Adrenal gland (tissue), 19 donors: ENCODE measurements around the gene OTX1. TPM values are rescaled to one million over a fixed set of nuclear protein-coding genes. Genes with fewer than 3 reads are reported as not detected.

ENCODE experiments used
- DNase-seq, 7 donors: peaks; one replicate each; pipeline ENCODE4 v3.0.0-alpha.2; 2019 to 2020
- H3K27ac ChIP-seq, 5 donors: fragments of 200-600 bp; sonication (generic) in 4 of 5; 1 replicate in 3 of 5; 2 replicates in 2 of 5; pipeline versions ENCODE4 v1.5.1 to v1.8.0; 2016 to 2020; ENCODE audit warnings: mild to moderate bottlenecking in 1 of 5
- H3K27me3 ChIP-seq: fragments of 200-600 bp; 2 replicates; pipeline ENCODE4 v1.8.0; 2021
- H3K36me3 ChIP-seq, 2 donors: fragments of 200-600 bp; replicated peaks in 1 of 2; 1 replicate in 1 of 2; 2 replicates in 1 of 2; pipeline versions ENCODE4 v1.5.1 to v1.8.0; 2018 to 2022
- H3K4me1 ChIP-seq, 2 donors: fragments of 200-600 bp; replicated peaks in 1 of 2; 1 replicate in 1 of 2; 2 replicates in 1 of 2; pipeline versions ENCODE4 v1.5.1 to v1.8.0; 2018 to 2021
- H3K4me3 ChIP-seq, 4 donors: fragments of 200-600 bp; sonication (generic) in 3 of 4; one replicate each; pipeline ENCODE4 v1.5.1; 2016 to 2018
- H3K9me3 ChIP-seq, 3 donors: fragments of 200-600 bp; sonication (generic) in 1 of 3; replicated peaks in 1 of 3; 1 replicate in 2 of 3; 2 replicates in 1 of 3; pipeline versions ENCODE4 v1.5.1 to v1.8.0; 2016 to 2021
- POLR2A ChIP-seq, 2 donors: fragments of 450-650 bp; IDR thresholded peaks; one replicate each; pipeline ENCODE4 v1.6.1; 2017; ENCODE audit warnings: antibody characterized with exemption in 2 of 2, mild to moderate bottlenecking in 2 of 2, moderate library complexity in 1 of 2
- WGBS, 4 donors: extraction: QIAGEN DNeasy Blood & Tissue Kit in 2 of 4; methylation state at CpG; one replicate each; pipeline versions ENCODE4 v1.1.5 to v1.1.7; 2013 to 2017; 5-methylcytosine and 5-hydroxymethylcytosine counted together
- intact Hi-C, 2 donors: fragments of 100-400 bp; cut with DNase I; formaldehyde crosslinking; loops; one replicate each; pipeline versions ENCODE4 v1.14.1 to v1.15.0; 2022 to 2023
- long read RNA-seq, 10 donors: library from polyadenylated mRNA in 3 of 10; unstranded in 2 of 10; stranded (forward) in 1 of 10; transcript quantifications; one replicate each; pipeline ENCODE4 v2.0.0 and lab custom pipeline, GENCODE V29; 2021 to 2026
- polyA plus RNA-seq, 3 donors: library from polyadenylated mRNA; stranded (reverse); fragments of 200-250 nt in 2 of 3; fragments of 350-450 nt in 1 of 3; fragmentation: Illumina TruSeq in 1 of 3; extraction: RNeasy Lipid Tissue Mini Kit (QIAGEN cat#74804) in 1 of 3; gene quantifications; one replicate each; pipeline ENCODE4 v1.2.3, GENCODE V29; 2013 to 2014
- total RNA-seq, 9 donors: library from RNA; depleted of rRNA in 4 of 9; stranded (reverse); fragments of >200 nt in 4 of 9; fragments of 120-200 nt in 1 of 9; fragmentation: NEBNext Ultra II Directional in 1 of 9; extraction: Animal tissue kit (Norgen Biotek cat#: 25700) in 1 of 9; gene quantifications; one replicate each; pipeline versions ENCODE4 v1.1.0 to v1.2.4, GENCODE V29; 2013 to 2023
- TF ChIP-seq, protein P1 (sequence below), 6 experiments: fragments of 450-650 bp in 4 of 6; fragments of 200-600 bp in 2 of 6; sonication (generic) in 1 of 6; IDR thresholded peaks; 1 replicate in 5 of 6; 2 replicates in 1 of 6; pipeline versions ENCODE4 v1.5.1 to v1.8.0; 2016 to 2021; ENCODE audit warnings: antibody characterized with exemption in 6 of 6, mild to moderate bottlenecking in 2 of 6, moderate library complexity in 1 of 6
- donor health status: healthy with polysubstance abuse.
- donor health status: Bipolar disorder and iron deficiency.
- donor health status: DM: yes; HTN: yes; CAD: no.
- donor health status: DM: no; HTN: no; CAD: no.
- donor health status: DM: no; HTN: no; CAD: no.
- donor health status: DM: yes; HTN: yes; CAD: no.

Gene OTX1
- total RNA-seq (not detected), polyA plus RNA-seq (under 1 TPM in 1 of 3 donors, not detected in 2; 0.24 TPM)
- long read RNA-seq, donor 1, result 0 reads
- long read RNA-seq, donor 2, result 0 reads
- long read RNA-seq, donor 3, result 0 reads
- long read RNA-seq, donor 4, result 0 reads
- long read RNA-seq, donor 5, result 0 reads
- long read RNA-seq, donor 6, result 0 reads
- long read RNA-seq, donor 7, result 0 reads
- long read RNA-seq, donor 8, result 0 reads
- long read RNA-seq, donor 9, result 0 reads
- long read RNA-seq, donor 10, result 0 reads

- Histone ChIP-seq H3K4me3 (peak within 1 kb of the TSS in 2 of 4 donors; percentile 42 to 72), H3K9me3 (no peaks in the 10 kb centered on the region), H3K27ac (no peak within 1 kb of the TSS), H3K36me3 (no peaks in the 10 kb centered on the region), H3K4me1 (peaks cover 17 to 31% of the 10 kb centered on the region in 2 donors), H3K27me3 (peaks cover 74% of the 10 kb centered on the region)
- intact Hi-C loops, result no loop called here
- WGBS, 4 donors, result 1 to 2% (median 1%) methylated on average over 11 to 73 of the region's 73 CpGs
- TF ChIP-seq POLR2A (IDR thresholded peaks at IDR 0.05), result no peak
- TF ChIP-seq, protein P1, sequence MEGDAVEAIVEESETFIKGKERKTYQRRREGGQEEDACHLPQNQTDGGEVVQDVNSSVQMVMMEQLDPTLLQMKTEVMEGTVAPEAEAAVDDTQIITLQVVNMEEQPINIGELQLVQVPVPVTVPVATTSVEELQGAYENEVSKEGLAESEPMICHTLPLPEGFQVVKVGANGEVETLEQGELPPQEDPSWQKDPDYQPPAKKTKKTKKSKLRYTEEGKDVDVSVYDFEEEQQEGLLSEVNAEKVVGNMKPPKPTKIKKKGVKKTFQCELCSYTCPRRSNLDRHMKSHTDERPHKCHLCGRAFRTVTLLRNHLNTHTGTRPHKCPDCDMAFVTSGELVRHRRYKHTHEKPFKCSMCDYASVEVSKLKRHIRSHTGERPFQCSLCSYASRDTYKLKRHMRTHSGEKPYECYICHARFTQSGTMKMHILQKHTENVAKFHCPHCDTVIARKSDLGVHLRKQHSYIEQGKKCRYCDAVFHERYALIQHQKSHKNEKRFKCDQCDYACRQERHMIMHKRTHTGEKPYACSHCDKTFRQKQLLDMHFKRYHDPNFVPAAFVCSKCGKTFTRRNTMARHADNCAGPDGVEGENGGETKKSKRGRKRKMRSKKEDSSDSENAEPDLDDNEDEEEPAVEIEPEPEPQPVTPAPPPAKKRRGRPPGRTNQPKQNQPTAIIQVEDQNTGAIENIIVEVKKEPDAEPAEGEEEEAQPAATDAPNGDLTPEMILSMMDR (IDR thresholded peaks at IDR 0.05), result no peak
- peak in 5 of 7 donors; percentile 35 to 73 (median 64) for DNase-seq
Observed at GRCh38 chr2:63050334-63051041, at the start of gene OTX1. Gene OTX1, plus strand, starts transcription at chr2:63050830. Its CDS starts 2,161 bp downstream, at chr2:63052991.

DNA sequence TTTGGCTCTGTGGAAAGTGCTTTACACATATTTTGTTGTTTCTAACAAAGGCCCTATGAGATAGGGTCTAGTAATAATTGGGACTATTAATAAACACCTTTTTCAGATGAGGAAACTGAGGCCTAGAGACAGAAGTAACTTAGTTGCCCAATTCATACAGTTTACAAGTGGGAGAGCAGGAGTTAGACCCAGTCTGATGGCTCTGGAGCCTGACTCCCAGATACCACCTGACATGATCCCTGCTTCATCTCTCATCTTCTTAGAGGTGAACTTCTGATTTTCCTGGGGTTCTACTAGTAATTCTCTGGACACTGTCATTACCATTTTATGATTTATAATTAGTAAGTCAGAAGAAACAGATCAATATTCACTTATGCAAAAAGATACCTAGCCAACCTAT lies 49.1 kb upstream of the OTX1 start:
- Histone ChIP-seq H3K4me3 (no peak overlapping the region), H3K27me3 (no peaks in the 10 kb centered on the region), H3K36me3 (peaks cover 0 to 2% of the 10 kb centered on the region in 2 donors), H3K9me3 (peaks cover 0 to 5% (median 0%) of the 10 kb centered on the region in 3 donors), H3K27ac (no peak overlapping the region), H3K4me1 (no peaks in the 10 kb centered on the region)
- intact Hi-C loops, result no loop called here
- TF ChIP-seq POLR2A (IDR thresholded peaks at IDR 0.05), result no peak
- TF ChIP-seq, protein P1 (IDR thresholded peaks at IDR 0.05), result no peak
- no peak for DNase-seq

- peaks cover 0 to 5% (median 0%) of the 10 kb centered on the region in 3 donors for H3K9me3 ChIP-seq
- no peak for DNase-seq
- no peaks in the 10 kb centered on the region for H3K36me3 ChIP-seq
- H3K4me3 ChIP-seq, result no peak overlapping the region
- WGBS, 4 donors, result 93 to 98% (median 98%) methylated on average over 4 of the region's 4 CpGs
- H3K4me1 ChIP-seq, result no peaks in the 10 kb centered on the region
- no peaks in the 10 kb centered on the region for H3K27me3 ChIP-seq
- H3K27ac ChIP-seq, result no peak overlapping the region
- TF ChIP-seq, protein P1 (IDR thresholded peaks at IDR 0.05), result no peak
- intact Hi-C loops, result no loop called here
Observed at GRCh38 chr2:63003351-63003750, 47.3 kb upstream of the OTX1 start.

- Histone ChIP-seq H3K27me3 (no peaks in the 10 kb centered on the region), H3K4me1 (no peaks in the 10 kb centered on the region), H3K27ac (no peak overlapping the region), H3K4me3 (no peak overlapping the region), H3K36me3 (no peaks in the 10 kb centered on the region), H3K9me3 (peaks cover 0 to 1% (median 0%) of the 10 kb centered on the region in 3 donors)
- intact Hi-C loops, result no loop called here
- DNase-seq, result no peak
- TF ChIP-seq, protein P1 (IDR thresholded peaks at IDR 0.05), result no peak
- TF ChIP-seq POLR2A (IDR thresholded peaks at IDR 0.05), result no peak
Observed at GRCh38 chr2:63007813-63008458, 42.7 kb upstream of the OTX1 start.
